HG02852 (cell line): ENCODE results near the gene KERA.

Experiments
- ATAC-seq: cut with Tn5 transposase; IDR thresholded peaks from one replicate; pipeline ENCODE4 v1.9.1; 2021; ENCODE audit warnings: mild to moderate bottlenecking, moderate library complexity; ENCODE audit not compliant: unreplicated experiment

Gene KERA

GRCh38 chr12:91017511-91018263, 40.1 kb downstream of the KERA start:
- no peak for ATAC-seq

- no peak for ATAC-seq
Observed at GRCh38 chr12:91017043-91017442, 40.8 kb downstream of the KERA start.

- ATAC-seq, result peak; percentile 87
Observed at GRCh38 chr12:91009319-91009950, 48.4 kb downstream of the KERA start.

GRCh38 chr12:91007531-91008290, 50.1 kb downstream of the KERA start:
- ATAC-seq, result peak; percentile 84

GRCh38 chr12:91004872-91005271, 53.0 kb downstream of the KERA start, which contains the start of gene EPYC:
EPYC (minus strand) TSS chr12:91004972; CDS start chr12:91002565, 2,407 bp downstream.
- ATAC-seq, result no peak

GRCh38 chr12:91003737-91004136, 54.1 kb downstream of the KERA start:
- no peak for ATAC-seq

- ATAC-seq, result no peak
Observed at GRCh38 chr12:91001306-91001705, 56.5 kb downstream of the KERA start.
